HG02938 (cell line): ENCODE data around the gene SUSD3.
"Not testable (repeated sequence)": the region's sequence is repeated elsewhere in the genome, so short reads cannot be mapped to it uniquely, and the experiment has no call there.

ENCODE experiments used
- ATAC-seq: cut with Tn5 transposase; IDR thresholded peaks from one replicate; pipeline ENCODE4 v1.9.1; 2021; ENCODE audit warnings: mild to moderate bottlenecking, moderate library complexity; ENCODE audit not compliant: unreplicated experiment

SUSD3 gene

DNA sequence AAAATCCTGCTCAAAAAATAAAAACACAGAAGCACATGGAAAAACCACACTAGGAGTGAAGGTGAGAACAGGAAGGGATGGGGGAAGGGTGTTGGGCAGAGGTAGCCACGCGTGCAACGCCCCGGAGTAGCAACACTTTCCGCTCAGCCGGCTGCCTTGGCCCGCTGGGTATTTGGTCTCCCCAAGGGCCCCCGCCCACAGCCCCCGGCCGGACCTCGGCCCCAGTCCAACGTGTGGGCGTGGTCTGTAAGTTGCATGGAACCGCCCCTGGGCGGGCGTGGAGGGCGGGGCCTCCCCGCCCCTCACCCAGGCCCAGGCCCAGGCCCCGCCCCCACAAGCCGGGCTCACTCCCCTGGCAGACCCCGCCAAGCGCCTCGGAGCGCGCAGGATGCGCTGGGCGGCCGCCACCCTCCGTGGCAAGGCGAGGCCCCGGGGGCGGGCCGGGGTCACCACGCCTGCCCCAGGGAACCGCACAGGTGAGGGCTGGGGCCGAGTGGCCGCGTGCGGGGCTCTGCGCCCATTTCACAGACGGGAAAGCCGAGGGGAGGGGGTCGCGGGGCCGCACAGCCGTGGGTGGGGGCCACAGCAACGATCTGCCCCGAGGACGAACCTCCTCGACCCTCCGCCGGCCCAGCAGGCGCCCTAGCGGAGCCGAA, at the start of gene SUSD3:
Gene SUSD3, plus strand, starts transcription at position 347 of the 656 bp plus-strand sequence. Its CDS starts 42 bp downstream, at position 389.
- ATAC-seq, result peak; percentile 39

DNA sequence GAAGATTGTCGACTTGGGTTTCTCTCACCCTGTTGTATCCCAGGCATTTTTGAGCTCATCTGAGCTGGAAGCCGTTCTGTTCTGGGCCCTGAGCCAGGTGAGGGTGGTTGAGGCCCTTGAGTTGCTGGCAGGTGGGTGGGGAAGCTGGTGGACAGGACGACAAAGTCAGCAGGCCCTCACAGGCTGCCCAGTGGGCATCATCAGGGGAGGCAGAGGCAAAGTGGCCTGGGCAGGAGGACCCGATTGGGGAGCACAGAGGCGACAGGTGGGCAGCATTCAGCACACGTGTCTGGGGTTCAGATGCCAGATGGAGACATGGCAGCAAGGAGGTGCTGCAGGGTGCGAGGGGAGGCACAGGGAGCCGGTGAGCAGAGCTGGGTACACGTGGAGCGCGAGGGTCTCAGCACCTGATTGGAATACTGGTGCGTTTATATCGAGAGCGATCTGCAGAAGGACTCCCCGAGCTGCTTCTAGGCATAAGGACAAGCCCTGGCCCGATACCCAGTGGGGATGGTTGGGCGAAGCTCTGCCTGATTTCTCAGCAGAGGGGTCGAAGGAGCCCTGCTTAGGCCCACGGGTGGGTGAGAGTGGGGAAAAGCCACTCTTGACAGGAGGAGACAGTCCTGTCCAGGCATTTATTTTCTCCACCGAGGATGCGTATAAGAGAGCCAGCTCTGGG, 49.0 kb upstream of the SUSD3 start:
- ATAC-seq, result no peak

DNA sequence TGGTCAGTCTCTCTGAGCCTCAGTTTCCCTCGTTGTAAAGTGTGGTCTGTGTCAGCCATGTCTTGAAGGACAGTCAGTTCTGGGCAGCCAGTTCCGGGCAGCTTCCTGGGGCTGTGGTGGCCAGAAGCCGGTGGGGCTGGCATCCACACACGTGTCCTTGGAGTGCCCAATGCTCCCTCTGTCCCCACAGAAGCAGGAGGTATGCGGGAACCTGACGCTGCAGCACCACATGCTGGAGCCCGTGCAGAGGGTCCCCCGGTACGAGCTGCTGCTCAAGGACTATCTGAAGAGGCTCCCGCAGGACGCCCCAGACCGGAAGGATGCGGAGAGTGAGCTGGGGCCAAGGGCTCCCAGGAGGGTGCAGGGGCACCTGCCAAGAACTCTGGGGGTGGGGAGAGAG, 48.4 kb upstream of the SUSD3 start:
- ATAC-seq, result no peak

DNA sequence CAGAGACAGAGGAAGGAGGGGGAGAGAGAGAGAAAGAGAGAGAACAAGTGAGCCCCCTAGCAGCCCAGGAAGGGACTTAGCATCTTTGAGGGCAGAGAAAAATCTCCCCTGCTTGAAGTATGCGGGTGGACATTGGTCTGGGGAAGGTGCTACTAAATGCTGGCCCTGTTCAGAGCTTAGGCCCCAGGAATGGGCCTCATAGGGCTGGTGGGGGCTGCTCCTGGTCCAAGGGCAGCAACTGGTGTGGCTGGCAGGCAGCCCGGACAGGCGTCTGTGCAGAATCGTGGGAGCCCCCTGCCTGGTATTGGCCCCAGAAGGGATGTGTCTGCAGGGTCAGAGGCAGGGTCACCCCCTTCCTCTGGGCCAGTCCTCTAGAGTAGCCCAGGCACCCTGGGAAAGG, 47.8 kb upstream of the SUSD3 start:
- ATAC-seq, result no peak

DNA sequence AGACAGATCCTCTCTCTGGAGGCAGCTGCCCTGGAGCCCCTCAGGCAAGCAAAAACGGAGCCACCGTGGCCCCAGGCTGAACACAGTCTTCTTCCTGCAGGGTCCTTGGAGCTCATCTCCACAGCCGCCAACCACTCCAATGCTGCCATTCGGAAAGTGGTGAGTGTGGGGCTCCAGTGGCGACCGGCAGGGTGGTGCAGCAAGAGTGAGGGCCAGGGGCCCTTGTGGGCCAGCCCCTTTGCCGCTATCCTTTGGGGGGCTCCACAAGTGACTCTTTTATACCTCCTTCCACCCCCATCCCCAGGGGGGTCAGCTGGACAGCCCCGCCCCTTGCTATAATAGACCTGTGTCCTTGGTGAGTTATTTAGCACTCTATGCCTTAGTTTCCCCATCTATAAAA, 47.4 kb upstream of the SUSD3 start:
- no peak for ATAC-seq

DNA sequence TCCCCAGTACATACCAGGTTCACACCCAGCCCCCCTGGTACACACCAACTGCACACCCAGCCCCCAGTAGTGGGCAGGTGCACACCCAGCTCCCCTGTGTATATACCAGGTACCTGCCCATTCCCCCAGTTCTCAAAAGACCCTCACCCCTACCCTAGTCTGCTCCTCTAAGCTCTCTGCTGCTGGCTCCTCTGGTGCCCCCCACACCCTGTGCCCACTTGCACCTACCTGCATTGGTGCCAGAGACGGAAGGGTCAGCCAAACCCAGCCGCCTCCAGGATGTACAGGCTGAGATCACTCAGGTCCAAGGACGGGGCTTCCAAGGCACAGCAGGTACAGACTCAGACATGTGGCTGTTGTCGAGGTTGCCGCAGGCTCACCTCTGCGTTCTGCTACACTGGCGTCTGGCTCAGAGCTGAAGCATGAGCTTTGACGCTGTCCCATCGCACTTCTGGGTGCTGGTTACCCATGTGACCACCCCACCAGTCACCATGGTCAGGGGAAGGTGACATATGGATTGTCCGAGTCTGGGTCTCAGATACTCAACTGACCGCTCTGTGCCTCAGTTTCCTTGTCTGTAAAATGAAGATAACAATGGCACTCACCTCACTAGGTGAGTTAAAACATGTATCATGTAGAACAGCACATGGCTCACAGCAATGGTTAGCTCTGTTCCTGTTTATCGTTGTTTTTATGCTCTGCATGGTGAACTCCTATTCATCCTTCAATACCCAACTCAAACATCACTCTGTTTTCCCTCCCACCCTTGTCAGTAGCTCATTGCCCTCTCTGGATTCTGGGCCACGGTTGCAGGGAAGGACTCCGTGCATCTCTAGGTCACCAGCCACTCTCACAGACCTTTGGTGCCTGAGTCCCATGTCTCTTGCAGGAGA, 45.3 kb upstream of the SUSD3 start:
- no peak for ATAC-seq

DNA sequence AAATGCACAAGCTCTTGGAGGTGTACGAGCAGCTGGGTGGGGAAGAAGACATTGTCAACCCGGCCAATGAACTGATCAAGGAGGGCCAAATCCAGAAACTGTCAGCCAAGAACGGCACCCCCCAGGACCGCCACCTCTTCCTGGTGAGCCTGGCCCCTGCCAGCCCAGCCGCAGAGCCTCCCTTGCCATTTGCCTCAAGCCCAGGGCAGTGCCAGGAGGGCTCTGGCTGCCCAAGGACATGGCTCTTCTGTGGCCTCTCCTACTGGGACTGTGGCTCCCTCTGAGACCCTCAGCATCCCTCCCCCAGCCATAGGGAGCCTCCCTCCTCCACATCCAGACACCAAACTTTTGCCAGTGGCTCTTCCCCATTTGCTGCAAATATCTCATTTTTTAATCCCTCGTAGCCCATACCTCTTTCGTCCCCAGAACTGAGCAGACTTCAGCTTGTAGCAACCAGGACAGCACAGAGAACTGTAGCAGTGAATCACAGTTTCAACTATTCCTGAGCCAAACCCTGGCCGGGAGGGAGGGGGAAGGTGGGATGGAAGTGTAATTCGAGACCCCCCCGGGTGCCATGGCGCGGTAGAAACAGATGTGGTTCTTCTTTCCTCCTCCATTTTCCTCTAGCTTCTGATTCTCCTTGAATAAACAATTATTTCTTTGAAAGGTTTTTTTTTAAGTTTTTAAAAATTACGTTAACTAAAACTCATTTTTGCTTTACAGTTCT, 44.5 kb upstream of the SUSD3 start:
- no peak for ATAC-seq

DNA sequence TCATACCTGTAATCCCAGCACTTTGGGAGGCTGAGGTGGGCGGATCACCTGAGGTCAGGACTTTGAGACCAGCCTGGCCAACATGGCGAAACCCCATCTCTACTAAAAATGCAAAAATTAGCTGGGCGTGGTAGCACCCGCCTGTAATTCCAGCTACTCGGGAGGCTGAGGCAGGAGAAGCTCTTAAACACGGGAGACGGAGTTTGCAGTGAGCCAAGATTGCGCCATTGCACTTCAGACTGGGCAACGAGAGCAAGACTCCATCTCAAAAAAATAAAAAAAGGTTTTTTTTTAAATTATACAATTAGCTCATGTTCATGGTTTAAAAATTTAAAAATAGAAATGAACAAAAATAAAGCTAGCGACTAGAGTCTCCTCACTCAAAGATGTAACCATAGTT, 43.3 kb upstream of the SUSD3 start:
- not testable (repeated sequence) for ATAC-seq

DNA sequence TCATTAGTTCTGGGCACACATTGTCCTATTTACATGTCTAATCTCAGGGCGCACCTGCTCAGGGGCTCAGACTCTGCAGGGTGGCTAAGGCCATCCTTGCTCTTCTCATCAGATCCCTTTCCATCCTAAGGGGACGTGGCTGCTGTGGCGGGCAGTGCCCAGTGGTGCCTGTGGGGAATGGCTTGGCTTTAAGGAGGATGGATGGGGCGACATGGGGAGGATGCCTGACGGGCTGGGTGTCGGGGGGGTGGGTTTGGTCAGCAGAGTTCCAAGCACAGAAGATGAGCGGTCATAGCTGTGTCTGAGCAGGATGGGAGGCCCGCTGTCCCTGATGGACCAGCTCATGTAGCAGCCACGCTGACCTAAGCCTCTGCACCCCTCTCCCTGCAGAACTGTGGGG, 40.9 kb upstream of the SUSD3 start:
- no peak for ATAC-seq

DNA sequence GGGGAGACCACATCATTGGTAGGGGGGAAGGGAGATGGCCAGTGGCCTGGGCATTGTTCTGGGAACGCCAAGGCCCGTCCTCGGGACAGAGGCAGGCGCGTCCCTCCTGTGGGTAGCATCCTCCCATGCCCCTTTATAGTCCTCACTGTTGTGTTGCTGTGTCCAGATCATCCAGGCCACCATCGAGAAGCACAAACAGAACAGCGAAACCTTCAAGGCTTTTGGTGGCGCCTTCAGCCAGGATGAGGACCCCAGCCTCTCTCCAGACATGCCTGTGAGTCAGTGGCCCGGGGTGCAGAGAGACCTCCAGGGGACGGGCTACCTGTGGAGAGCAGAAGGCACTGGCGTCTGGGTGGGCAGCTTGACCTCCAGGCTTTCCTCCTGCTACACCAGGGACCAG, 38.4 kb upstream of the SUSD3 start:
- ATAC-seq, result no peak

DNA sequence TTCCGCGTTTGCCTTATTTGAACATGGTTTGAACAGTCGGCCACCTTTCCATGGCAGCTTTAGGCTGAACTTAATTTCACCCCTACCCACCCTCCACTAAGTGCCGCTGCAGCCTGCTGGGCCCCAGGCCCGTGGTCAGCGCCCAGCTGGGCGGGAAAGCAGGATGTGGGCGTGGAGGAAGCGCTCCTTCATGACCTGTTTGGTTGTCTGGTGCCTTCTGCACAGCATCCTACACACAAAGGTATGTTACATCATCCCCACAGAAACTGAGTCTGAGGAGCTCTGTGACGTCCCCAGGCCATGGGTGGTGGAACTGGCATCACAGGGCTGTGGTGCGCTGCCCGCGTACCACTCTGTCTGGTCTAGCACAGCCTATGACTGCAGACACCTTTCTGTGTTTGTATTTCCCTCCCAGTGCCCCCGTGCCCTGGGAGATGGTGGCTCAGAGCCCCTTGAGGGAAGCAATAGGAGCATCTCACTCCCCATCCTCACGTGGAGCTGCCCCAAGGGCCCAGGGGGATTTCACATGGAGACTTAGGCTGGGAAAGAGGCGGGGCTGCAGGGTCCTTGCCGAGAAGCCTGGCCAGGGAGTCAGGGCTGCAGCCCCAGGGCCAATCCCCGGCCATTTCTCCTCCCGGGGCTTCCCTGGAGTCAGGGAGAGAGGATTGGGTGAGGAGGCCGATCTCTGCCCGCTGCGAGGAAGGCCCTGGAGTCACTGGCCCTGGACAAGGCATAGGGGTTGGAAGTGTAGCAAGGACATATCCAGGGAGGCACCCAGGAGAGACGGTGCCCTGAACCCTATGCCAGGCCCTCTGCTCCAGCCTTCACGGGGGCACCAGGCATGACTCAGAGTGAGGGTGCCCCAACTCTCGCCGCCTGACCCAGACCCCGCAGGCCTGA, 37.5 kb upstream of the SUSD3 start:
- ATAC-seq, result no peak

DNA sequence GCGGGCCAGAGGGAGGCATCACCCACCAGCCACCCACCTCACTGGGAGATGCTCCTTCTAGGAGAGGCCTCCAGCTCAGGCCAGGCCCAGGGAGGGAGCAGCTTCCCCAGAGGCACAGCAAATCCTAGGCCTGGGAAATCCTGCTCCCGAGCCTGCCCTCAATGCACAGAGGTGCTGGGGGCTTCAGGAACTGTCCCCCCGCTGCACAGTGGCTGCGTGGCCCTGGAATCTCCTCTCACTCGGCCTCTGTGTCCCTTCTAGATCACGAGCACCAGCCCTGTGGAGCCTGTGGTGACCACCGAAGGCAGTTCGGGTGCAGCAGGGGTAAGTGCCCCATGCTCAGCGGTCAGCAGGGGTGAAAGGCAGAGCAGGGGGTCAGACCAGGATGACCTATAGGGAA, 36.4 kb upstream of the SUSD3 start:
- no peak for ATAC-seq

DNA sequence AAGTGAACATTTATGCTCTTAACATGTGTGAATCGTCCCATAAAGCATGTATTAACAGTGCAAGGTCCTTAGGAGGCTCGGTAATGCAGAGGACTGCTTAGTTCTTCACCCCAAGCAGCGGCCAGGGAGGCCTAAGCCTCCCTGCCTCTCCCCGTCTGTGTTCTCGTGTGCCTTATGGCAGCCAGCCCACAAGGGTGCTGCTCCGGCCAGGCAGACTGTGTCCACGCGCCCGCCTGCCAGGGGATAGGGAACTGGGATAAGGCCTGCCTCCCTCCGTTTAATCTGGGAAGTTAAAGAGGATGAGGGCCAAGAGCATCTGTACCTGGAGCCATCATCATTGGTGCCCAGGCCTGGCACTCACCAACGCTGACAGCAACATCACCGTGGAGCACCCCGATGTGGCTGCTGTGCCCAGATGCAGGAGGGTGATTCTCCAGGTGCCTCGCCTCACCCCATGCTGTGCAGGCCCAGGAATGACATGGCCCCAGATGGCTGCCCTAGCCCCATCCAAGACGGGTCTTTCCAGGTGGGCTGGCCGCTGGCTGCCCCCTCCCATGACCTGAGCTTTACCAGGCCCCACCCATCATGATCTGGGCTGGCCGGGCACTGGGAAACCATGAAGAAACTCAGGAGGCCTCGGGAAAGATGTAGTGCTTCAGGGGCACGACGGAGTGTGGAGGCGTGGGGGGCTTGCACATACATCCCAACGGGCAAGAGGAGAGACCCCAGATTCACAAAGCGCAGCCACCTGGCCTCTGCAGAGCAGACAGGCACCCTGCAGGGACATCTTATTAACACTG, 35.6 kb upstream of the SUSD3 start:
- ATAC-seq, result no peak

DNA sequence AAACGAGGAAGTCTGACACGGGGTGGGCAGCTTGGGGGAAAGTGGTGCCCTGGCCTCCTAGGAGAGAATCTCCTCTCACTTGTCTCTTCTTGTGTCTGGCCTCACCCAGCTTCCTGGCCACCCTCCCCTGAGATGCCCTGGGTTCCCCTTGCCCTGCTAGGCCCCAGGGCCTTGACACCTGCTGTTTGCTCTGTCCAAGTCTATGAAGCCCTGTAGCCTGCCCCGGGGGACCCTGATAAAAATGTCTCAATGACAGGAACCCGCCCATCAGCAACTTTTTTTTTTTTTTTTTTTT, 35.0 kb upstream of the SUSD3 start:
- ATAC-seq, result no peak

DNA sequence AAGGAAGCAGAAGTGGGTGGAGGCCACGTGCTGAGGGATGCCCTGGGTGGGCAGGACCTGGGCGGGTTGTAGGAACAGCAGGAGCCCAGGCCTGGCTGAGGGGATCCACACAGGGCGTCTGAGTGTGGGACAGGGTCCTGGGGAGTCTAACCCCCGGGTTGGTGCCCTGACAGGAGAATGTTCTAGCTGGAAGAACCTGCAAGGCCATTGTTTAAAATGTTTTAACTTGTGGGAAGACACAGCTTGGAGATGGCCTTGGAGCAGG, 33.9 kb upstream of the SUSD3 start:
- no peak for ATAC-seq

DNA sequence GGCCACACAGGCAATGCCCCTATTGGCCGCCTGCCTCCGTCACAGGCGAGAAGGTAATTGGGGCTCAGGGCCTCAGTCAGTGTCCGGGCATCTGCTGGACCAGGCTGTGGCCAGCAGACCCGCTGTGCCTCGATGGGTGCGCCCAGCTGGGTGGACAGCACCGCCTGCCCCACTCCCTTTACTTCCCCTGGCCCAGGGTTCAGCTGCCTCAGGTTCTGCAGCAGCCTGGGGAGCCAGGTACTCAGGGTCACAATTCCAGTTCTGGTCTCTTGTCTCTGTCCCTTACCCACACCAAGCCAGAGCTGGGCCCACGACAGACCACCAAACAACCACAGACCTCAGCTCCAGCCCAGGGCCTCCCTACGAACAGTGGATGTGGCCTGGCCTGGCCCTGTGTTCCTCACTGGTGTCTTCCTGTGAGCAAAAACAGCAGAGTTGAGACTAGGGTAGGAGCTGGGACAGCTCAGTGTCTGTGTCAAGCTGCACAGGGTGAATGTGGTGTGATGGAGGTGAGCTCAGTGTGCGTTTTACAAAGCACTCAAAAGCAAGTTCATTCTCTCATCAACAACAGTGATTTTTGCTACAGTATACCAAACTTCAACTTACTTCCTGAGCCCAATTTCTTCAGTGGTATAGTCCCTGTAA, 33.4 kb upstream of the SUSD3 start:
- no peak for ATAC-seq

DNA sequence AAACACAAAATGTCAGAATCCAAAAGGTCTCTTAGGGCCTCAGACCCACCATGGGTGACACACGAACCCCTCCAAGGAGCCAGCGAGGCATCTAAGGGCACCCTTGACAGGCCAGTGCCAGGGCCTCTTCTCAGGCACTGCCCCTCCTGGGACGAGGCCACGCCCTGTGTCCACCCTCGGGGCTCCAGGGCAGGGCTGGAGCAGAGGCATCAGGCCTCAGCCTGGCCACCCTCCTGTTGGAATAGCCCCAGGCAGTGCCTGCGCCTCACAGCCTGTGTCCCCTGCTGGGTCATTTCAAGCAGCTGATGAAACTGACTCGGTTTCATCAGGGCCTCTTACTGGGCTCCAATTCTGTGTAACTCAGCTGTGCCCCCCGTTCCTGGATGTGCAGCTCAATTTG, 32.8 kb upstream of the SUSD3 start:
- ATAC-seq, result no peak

DNA sequence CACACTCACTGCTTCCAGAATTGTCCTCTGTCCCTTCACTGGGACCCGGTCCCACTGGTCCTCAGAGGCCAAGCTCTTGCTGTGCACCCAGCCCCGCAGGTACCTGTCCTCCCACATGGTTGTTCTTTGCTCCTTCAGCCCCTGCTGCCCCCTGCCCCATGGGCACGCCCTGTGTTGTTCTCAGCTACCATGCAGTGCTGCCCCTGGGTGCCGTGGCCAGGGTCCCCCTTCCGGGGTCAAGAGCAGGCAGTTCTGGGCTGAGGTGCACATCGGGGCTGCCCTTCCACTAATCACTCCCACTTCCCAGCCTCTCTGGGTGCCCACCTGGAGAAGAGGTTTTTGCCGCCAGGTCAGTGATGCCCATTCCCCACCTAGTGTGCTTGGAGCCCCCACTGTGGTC, 31.9 kb upstream of the SUSD3 start:
- no peak for ATAC-seq

DNA sequence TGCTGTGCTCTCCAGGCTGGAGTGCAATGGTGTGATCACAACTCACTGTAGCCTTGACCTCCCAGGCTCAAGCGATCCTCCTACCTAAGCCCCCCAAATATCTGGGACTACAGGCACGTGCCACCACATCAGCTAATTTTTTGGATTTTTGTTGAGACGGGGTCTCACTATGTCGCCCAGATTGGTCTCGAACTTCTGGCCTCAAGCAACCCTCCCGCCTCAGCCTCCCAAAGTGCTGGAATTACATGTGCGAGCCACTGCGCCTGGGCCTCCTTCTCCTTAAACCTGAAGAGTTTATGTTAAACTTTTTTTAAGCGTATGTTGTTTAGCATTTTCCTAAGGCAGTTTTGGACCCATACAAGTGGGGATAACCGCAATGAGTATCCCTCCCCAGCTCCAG, 30.8 kb upstream of the SUSD3 start:
- ATAC-seq, result no peak
